ENCODE results near the gene OR2T5.
"Not testable (repeated sequence)": the region's sequence is repeated elsewhere in the genome, so short reads cannot be mapped to it uniquely, and the experiment has no call there.

The OR2T5 gene

DNA sequence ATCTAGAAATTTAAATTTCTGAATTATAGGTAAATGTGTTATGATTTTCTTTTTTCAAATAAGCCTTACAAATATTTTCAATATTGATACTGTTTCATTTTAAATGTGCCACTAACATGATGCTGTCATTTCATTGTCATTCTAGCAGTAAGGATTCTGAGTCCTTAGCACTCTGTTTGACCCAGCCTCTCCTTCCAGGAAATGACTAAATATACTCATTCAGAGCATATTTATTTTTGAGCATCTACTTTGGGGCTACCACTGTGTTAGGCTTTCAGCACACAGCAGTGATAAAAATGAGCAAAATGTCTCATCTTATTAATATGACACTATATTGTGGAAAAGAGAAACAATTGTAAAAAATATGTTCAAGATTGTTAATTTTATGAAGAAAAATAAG is 21.8 kb downstream of the OR2T5 start:
- not testable (repeated sequence) for H3K79me1 ChIP-seq (ENCODE audit: low read length); H3K4me2 ChIP-seq (ENCODE audit: low read length); H4K5ac ChIP-seq (ENCODE audit: low read length); H2BK120ac ChIP-seq (ENCODE audit: low read depth, low read length); H4K8ac ChIP-seq (ENCODE audit: low read depth, low read length); H3K4me3 ChIP-seq (ENCODE audit: low read length); H3K56ac ChIP-seq (ENCODE audit: low read length); H3K27me3 ChIP-seq (ENCODE audit: insufficient read depth, low read length, poor library complexity); H3K79me2 ChIP-seq (ENCODE audit: control insufficient read depth, insufficient read depth, low read length); H3K23ac ChIP-seq (ENCODE audit: low read length); H3K36me3 ChIP-seq (ENCODE audit: control insufficient read depth, insufficient read depth, low read length); H2BK15ac ChIP-seq (replicated peaks; ENCODE audit: low read depth); H2BK5ac ChIP-seq (ENCODE audit: low read length); H3K18ac ChIP-seq (ENCODE audit: low read length); H3K9ac ChIP-seq (ENCODE audit: low read length); H3K4me1 ChIP-seq (ENCODE audit: control insufficient read depth, low read depth, low read length); DNase-seq; H3K4ac ChIP-seq (ENCODE audit: low read depth, low read length); H2AK5ac ChIP-seq (ENCODE audit: low read length); H3K27ac ChIP-seq (ENCODE audit: low read depth, low read length)

- no peak overlapping the region for H4K5ac ChIP-seq (ENCODE audit: low read length)
- no peaks in the 10 kb centered on the region for H3K79me2 ChIP-seq (ENCODE audit: control insufficient read depth, insufficient read depth, low read length)
Observed at GRCh38 chr1:248521856-248522255, 33.5 kb downstream of the OR2T5 start.

DNA sequence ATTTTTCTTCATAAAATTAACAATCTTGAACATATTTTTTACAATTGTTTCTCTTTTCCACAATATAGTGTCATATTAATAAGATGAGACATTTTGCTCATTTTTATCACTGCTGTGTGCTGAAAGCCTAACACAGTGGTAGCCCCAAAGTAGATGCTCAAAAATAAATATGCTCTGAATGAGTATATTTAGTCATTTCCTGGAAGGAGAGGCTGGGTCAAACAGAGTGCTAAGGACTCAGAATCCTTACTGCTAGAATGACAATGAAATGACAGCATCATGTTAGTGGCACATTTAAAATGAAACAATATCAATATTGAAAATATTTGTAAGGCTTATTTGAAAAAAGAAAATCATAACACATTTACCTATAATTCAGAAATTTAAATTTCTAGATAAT is 49.1 kb downstream of the OR2T5 start:
- not testable (repeated sequence) for H2BK120ac ChIP-seq (ENCODE audit: low read depth, low read length); H3K4me1 ChIP-seq (ENCODE audit: control insufficient read depth, low read depth, low read length)

More at GRCh38 chr1:248521856-248522255, 33.5 kb downstream of the OR2T5 start:
- Histone ChIP-seq H3K4me3 (ENCODE audit: low read length) (no peak overlapping the region), H3K4me2 (ENCODE audit: low read length) (no peak overlapping the region), H3K9ac (ENCODE audit: low read length) (no peak overlapping the region), H3K23ac (ENCODE audit: low read length) (no peak overlapping the region), H3K27ac (ENCODE audit: low read depth, low read length) (no peak overlapping the region), H4K8ac (ENCODE audit: low read depth, low read length) (no peak overlapping the region), H3K18ac (ENCODE audit: low read length) (no peak overlapping the region), H2BK15ac (replicated peaks; ENCODE audit: low read depth) (no peak overlapping the region), H3K27me3 (ENCODE audit: insufficient read depth, low read length, poor library complexity) (no peaks in the 10 kb centered on the region), H3K4ac (ENCODE audit: low read depth, low read length) (no peak overlapping the region), H3K36me3 (ENCODE audit: control insufficient read depth, insufficient read depth, low read length) (no peaks in the 10 kb centered on the region), H2AK5ac (ENCODE audit: low read length) (no peak overlapping the region), H3K79me1 (ENCODE audit: low read length) (no peaks in the 10 kb centered on the region), H2BK5ac (ENCODE audit: low read length) (no peak overlapping the region), H3K4me1 (ENCODE audit: control insufficient read depth, low read depth, low read length) (no peaks in the 10 kb centered on the region), H3K56ac (ENCODE audit: low read length) (no peak overlapping the region), H2BK120ac (ENCODE audit: low read depth, low read length) (no peak overlapping the region)
- no peak for DNase-seq
- WGBS (ENCODE audit: extremely low coverage, insufficient coverage, low lambda C conversion rate) = no CpG with 5 or more reads among the region's 12 CpGs

More for the DNA sequence above, 49.1 kb downstream of the OR2T5 start:
- not testable (repeated sequence) for H3K27ac ChIP-seq (ENCODE audit: low read depth, low read length); H3K79me2 ChIP-seq (ENCODE audit: control insufficient read depth, insufficient read depth, low read length); H3K4ac ChIP-seq (ENCODE audit: low read depth, low read length); DNase-seq; H2BK5ac ChIP-seq (ENCODE audit: low read length); H3K79me1 ChIP-seq (ENCODE audit: low read length); H2BK15ac ChIP-seq (replicated peaks; ENCODE audit: low read depth); H3K4me3 ChIP-seq (ENCODE audit: low read length); H4K5ac ChIP-seq (ENCODE audit: low read length); H4K8ac ChIP-seq (ENCODE audit: low read depth, low read length); H3K9ac ChIP-seq (ENCODE audit: low read length); H3K36me3 ChIP-seq (ENCODE audit: control insufficient read depth, insufficient read depth, low read length); H2AK5ac ChIP-seq (ENCODE audit: low read length); H3K23ac ChIP-seq (ENCODE audit: low read length); H3K27me3 ChIP-seq (ENCODE audit: insufficient read depth, low read length, poor library complexity); H3K18ac ChIP-seq (ENCODE audit: low read length); H3K56ac ChIP-seq (ENCODE audit: low read length); H3K4me2 ChIP-seq (ENCODE audit: low read length)

Data from mesendoderm (in vitro differentiated cells).